Measurements from ENCODE around the gene HERC4. TPM values are rescaled to one million over a fixed set of nuclear protein-coding genes. Genes with fewer than 3 reads are reported as not detected.

The HERC4 gene
- total RNA-seq, 1 donor from 2014 or later, result 15.0 TPM

- Histone ChIP-seq H3K4me3 (no peak overlapping the region), H3K27ac (no peak overlapping the region), H3K27me3 (no peaks in the 10 kb centered on the region), H3K4me1 (peaks cover 0 to 3% of the 10 kb centered on the region in 2 donors), H3K9me3 (no peaks in the 10 kb centered on the region), H3K36me3 (peaks cover 7 to 10% of the 10 kb centered on the region in 2 donors)
- no peak for TF ChIP-seq CTCF (IDR thresholded peaks at IDR 0.05)
- intact Hi-C loops (cut with DNase I), result loop anchor here (5.0 kb wide), 1 partner anchor 830 kb away; no protein-coding TSS in a partner anchor
- DNase-seq (ENCODE audit: low spot score in 2 of 2), result no peak
These were observed 7.6 kb downstream of the HERC4 start for GRCh38 chr10:68067508-68067907.

- H3K27me3 ChIP-seq, result no peaks in the 10 kb centered on the region
- H3K9me3 ChIP-seq, result no peaks in the 10 kb centered on the region
- DNase-seq (ENCODE audit: low spot score in 2 of 2), result no peak
- H3K27ac ChIP-seq, result no peak overlapping the region
- H3K4me3 ChIP-seq, result no peak overlapping the region
- peaks cover 7 to 10% of the 10 kb centered on the region in 2 donors for H3K36me3 ChIP-seq
- H3K4me1 ChIP-seq, result peaks cover 0 to 3% of the 10 kb centered on the region in 2 donors
- TF ChIP-seq CTCF (IDR thresholded peaks at IDR 0.05), result no peak
- intact Hi-C loops (cut with DNase I), result loop anchor here (5.0 kb wide), 1 partner anchor 830 kb away; no protein-coding TSS in a partner anchor
These were observed 8.1 kb downstream of the HERC4 start for GRCh38 chr10:68067029-68067428.

GRCh38 chr10:68053553-68053952, 21.5 kb downstream of the HERC4 start:
- Histone ChIP-seq H3K9me3 (no peaks in the 10 kb centered on the region), H3K4me3 (no peak overlapping the region), H3K4me1 (peaks cover 0 to 3% of the 10 kb centered on the region in 2 donors), H3K36me3 (peaks cover 0 to 12% of the 10 kb centered on the region in 2 donors), H3K27ac (no peak overlapping the region), H3K27me3 (no peaks in the 10 kb centered on the region)
- no peak for TF ChIP-seq CTCF (IDR thresholded peaks at IDR 0.05)
- no peak for DNase-seq (ENCODE audit: low spot score in 2 of 2)
- intact Hi-C loops (cut with DNase I), result no loop called here

GRCh38 chr10:68052463-68052862, 22.6 kb downstream of the HERC4 start:
- Histone ChIP-seq H3K27me3 (no peaks in the 10 kb centered on the region), H3K27ac (no peak overlapping the region), H3K36me3 (peaks cover 0 to 3% of the 10 kb centered on the region in 2 donors), H3K9me3 (no peaks in the 10 kb centered on the region), H3K4me1 (peaks cover 0 to 3% of the 10 kb centered on the region in 2 donors), H3K4me3 (no peak overlapping the region)
- intact Hi-C loops (cut with DNase I), result no loop called here
- DNase-seq (ENCODE audit: low spot score in 2 of 2), result no peak
- no peak for TF ChIP-seq CTCF (IDR thresholded peaks at IDR 0.05)

GRCh38 chr10:68049289-68050078, 25.6 kb downstream of the HERC4 start:
- Histone ChIP-seq H3K4me3 (no peak overlapping the region), H3K27ac (no peak overlapping the region), H3K27me3 (no peaks in the 10 kb centered on the region), H3K4me1 (peaks cover 0 to 3% of the 10 kb centered on the region in 2 donors), H3K36me3 (no peaks in the 10 kb centered on the region), H3K9me3 (no peaks in the 10 kb centered on the region)
- intact Hi-C loops (cut with DNase I), result no loop called here
- no peak for TF ChIP-seq CTCF (IDR thresholded peaks at IDR 0.05)
- DNase-seq (ENCODE audit: low spot score in 2 of 2), result no peak
